ENCODE data around the gene ATE1.

DNA sequence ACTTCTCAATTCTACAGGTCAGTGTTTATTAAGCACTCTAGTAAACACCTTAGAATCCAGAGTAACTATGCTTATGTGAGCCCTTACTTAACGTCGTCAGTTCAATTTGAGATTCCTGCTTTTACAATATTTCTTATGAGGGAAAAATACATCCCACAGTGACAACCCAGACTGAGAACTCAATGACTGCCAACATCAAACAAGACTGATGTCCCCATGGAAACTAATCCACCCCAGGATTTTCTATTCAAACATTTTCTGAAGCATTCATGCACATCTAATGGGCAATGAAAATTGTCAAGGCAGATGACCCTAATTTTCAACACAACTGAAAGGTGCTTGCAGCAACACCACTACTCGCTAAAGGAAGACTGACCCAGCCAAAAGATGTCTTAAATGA is 67.0 kb downstream of the ATE1 start:
- TF ChIP-seq, protein P1, sequence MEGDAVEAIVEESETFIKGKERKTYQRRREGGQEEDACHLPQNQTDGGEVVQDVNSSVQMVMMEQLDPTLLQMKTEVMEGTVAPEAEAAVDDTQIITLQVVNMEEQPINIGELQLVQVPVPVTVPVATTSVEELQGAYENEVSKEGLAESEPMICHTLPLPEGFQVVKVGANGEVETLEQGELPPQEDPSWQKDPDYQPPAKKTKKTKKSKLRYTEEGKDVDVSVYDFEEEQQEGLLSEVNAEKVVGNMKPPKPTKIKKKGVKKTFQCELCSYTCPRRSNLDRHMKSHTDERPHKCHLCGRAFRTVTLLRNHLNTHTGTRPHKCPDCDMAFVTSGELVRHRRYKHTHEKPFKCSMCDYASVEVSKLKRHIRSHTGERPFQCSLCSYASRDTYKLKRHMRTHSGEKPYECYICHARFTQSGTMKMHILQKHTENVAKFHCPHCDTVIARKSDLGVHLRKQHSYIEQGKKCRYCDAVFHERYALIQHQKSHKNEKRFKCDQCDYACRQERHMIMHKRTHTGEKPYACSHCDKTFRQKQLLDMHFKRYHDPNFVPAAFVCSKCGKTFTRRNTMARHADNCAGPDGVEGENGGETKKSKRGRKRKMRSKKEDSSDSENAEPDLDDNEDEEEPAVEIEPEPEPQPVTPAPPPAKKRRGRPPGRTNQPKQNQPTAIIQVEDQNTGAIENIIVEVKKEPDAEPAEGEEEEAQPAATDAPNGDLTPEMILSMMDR (IDR thresholded peaks at IDR 0.05; ENCODE audit: extremely low read depth in 1 of 2, insufficient read depth in 1 of 2, low read depth in 1 of 2, low read length in 2 of 2), result no peak
- no peak for TF ChIP-seq POLR2AphosphoS5 (IDR thresholded peaks at IDR 0.05; ENCODE audit: insufficient read depth, low read depth, low read length)
- no peak for TF ChIP-seq POLR2A (IDR thresholded peaks at IDR 0.05; ENCODE audit: low read depth, low read length)
- no peak for TF ChIP-seq MAX (IDR thresholded peaks at IDR 0.05; ENCODE audit: insufficient read depth, insufficient read length)
- no peak for TF ChIP-seq EZH2 (IDR thresholded peaks at IDR 0.05; ENCODE audit: borderline replicate concordance, low read depth, low read length, severe bottlenecking)
